GM19397 (cell line): ENCODE results near the gene CRNKL1.
A peak's percentile ranks its signal among the peaks of the same experiment; 100 is the strongest.

ENCODE experiments used
- ATAC-seq: cut with Tn5 transposase; IDR thresholded peaks from one replicate; pipeline ENCODE4 v1.9.1; 2021; ENCODE audit warnings: mild to moderate bottlenecking, moderate library complexity; ENCODE audit not compliant: unreplicated experiment

CRNKL1 gene

DNA sequence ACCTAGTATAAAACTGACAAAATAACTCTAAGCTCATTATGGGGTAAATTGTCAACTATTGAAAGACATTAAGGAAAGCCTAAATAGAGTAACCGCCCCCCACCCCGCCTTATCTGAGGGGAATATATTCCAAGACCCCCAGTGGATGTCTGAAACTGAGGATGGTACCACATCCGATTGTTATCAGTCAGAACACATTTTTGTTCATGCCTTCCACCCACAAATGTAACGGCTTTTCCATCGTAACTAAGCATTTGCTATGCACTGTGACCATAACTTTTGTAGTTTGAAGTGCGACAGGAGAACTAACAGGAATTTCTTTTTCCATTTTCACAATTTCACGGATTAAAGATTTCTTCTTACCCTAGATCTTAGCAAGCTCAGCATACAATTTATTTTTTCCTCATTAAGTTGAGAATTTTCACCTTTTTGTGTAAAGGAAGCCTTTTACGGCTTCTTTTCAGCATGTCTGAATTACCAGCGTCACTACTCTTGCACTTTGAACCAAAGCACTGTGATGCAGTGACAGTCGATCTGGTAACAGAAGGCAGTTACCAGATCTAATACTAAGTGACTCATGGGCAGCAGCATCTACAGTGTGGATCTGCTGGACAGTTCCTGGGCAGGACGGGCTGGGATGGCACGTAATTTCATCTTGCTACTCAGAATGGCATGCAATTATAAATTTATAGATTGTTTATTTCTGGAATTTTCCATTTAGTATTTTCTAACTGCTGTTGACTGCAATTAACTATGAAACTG is 11.9 kb upstream of the CRNKL1 start:
- no peak for ATAC-seq

DNA sequence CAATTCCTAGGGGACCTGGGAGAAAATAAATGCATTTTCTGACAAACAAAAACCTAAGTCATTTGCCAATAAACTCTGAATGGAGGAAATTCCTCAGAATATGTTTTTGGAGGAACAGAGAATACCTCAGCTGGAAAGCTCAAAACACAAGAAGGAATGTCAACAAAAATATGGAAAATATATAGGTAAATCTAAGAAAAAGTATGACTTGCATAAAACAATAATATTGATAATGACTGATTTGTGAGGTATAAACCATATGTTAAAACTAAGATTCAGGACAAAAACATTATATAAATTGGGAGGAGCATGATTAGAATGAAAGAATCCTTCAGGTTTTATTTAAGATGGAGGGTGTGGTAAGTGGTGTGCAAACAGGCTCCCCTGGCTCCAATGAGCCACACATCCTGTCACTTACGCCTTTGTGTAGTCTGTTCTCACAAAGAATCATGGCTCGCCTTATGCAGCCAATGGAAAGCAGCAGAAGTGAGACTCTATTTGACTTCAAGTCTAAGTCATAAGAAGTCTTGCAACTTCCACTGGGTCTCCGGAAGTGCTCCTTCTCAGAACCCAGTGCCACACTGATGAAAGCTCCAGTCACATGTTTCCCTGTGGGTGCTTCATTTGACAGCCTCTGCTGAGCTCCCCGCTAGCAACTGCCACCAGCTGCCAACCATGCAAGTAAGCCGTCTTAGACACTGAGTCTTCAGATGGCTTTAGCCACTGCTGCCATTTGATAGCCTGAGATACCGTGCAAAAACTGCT is 8.2 kb upstream of the CRNKL1 start:
- no peak for ATAC-seq

DNA sequence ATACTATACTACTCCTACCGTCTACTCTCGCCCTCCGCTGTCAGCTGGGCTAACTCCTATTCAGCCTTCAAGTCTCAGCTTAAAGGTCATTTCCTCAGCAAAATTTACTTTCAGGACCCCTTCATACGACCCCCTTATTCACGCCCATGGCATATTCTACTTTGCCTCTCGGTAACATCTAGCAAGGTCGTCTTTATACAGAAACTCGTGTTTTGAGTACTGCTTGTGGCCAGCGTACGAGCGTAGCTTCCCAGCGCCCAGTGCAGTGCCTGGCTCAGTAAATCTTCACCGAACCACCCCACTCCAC is 546 bp downstream of the CRNKL1 start:
- ATAC-seq: no peak

DNA sequence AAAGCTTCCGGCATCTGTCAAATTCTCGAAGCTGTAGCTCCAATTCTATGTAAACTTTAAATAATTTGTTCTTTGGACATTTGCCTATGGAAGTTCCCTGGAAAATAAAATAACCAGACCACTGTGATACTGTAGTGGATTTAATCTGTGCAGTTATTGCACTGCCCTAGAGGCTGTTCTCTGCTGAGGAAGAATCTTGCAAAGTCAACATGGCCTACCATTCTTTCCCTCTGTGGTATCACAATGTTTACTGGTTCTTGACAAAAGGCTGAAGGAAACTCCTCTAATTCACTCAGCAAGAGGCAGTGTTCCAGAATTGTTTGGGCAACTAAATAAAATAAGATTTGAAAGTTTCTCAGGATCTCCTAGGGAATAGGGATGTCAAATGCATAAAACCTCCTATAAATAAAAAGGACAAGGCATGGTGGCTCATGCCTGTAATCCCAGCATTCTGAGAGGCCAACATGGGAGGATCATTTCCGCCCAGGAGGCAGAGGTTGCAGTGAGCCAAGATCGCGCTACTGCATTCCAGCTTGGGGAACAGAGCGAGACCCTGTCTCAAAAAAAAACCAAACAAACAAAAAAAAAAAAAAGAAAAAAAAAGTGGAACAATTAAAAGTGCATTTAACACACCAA is 12.4 kb downstream of the CRNKL1 start:
- no peak for ATAC-seq

DNA sequence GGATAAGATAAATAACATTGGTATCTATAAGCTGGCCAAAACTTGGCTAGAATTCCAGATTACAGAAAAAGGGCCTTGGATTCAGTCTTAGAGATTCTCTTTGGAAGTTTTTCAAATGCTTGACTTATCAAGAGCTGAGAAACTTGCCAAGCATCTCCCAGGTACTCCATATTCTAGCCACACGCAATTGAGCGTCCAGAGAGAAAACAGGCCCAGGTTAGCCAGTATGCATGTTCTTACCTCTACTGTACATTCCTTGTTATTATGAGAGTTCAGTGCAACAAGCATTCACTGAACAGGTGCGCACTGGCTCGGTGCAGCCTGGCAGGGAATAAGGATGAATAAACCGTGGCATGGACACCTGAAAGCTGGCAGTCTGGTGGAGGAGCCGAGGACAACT is 13.7 kb downstream of the CRNKL1 start:
- no peak for ATAC-seq

DNA sequence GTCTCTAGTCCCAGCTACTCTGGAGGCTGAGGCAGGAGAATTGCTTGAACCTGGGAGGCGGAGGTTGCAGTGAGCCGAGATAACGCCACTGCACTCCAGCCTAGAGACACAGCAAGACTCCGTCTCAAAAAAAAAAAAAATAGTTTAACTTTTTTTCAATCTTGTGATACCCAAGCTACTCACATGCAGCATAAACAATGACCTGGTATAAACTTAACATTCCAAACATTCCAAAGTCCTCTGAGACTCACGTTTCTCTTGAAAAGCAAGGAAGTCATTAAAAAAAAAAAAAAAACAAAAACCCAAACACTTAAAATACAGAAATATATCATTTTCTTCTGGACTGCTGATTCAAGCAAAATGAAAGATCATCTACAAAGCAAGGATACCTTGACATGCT is 14.3 kb downstream of the CRNKL1 start:
- no peak for ATAC-seq

DNA sequence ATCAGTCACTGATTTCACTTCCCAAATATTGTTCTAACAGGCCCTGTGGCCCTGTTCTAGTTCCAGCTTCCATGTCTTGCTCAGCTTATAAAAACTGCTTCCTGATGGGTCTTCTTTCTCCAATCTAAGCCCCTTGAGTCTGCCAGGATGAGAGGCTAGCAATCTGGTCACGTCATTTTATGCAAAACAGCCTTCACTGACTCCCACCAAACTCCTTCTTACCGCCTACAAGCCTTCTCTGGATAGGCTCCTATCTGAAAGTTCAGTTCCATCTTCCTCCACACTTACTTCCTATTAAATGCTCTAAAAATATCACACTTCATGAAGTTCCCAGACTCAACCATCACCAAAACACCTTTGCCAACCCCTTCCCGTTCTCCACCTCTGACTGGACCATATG is 15.5 kb downstream of the CRNKL1 start:
- no peak for ATAC-seq

DNA sequence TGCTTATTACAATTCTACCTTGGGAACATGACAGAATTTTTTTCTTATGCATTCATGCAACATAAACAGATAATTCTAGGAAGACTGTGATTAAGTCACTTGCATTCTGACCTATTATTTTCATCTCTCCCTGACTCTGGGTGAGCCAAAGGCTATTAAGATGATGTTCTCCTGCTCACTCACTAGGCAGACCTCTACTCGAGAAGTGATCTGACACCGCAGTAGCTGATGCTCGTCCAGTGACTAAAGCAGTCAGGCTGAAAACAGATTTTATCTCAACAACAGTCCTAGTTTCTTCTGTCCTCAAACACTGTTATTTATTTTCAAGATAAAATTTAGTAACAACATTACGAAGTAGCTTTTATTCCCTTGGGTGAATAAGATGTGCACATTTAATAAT is 17.8 kb downstream of the CRNKL1 start:
- ATAC-seq: no peak

DNA sequence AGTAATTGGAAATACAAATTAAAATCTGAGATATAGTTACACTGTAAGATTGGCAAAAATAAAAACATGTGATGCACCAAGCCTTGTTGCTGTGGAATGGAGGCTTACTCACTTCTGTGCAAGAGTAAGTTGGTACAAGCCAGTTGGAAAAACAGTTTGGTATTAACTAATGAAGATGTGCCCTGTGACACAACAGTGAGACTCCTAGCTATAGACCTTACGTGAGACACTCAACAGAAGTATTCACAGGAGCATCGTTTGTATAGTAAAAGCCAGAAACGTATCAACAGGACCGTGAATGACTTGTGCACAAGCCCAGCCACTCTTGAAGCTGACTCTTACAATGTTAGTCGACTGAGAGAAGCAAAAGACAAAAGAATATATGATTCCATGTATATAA is 20.5 kb downstream of the CRNKL1 start:
- ATAC-seq: no peak

DNA sequence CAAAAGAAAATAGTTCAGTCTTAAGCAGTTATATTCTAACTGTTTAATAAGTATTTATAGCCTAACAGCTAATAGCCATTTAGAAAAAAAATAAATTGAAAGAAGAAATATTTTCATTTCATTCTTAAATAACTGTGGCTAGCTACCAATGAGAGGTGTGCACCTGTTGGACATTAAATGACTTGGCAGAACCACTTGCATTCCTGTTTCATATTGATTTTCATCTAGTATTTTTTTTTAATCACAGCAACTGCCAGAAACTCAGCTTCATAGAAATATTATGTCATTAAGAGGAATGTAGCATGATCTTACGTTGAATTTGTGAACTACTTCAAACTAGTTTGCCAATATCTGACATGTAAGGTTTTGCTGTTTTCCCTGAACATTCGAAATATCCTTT is 25.0 kb downstream of the CRNKL1 start:
- ATAC-seq: no peak

DNA sequence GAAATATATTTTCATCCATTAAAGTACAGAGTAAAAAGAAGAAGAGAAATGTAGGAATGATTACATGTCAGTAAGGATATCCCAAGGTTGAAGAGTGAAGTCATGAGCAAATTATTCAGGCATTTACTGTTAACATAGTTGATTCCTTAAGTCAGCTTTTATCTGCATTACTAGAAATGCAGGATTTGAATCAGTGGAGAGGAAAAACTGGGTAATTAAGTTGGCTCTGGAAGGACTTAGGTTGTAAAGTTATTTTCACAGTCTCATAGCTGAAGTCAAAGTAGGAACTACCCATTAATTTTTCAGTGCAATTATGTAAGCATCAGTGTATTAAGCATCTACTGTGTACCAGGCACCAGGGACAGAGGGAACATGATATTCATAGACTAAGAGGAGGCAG is 27.3 kb downstream of the CRNKL1 start:
- no peak for ATAC-seq

DNA sequence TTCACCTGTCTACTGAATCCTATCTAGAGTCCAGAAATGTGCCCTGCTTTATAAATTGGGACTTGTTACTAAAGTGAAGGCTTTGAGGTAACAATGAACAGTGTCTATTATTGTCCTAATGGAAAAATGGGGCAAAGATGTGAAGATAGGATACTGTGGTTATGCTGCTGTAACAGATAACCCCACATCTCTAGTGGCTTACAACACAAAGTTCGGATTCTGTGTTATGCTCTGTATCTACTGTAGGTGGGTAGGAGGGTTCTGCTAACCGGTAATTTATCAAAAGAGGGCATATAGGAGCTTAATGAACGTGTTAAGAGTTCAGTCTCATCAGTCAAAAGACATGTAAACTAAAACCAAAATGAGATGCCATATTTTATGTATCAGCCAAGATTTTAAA is 28.9 kb downstream of the CRNKL1 start:
- ATAC-seq: no peak

DNA sequence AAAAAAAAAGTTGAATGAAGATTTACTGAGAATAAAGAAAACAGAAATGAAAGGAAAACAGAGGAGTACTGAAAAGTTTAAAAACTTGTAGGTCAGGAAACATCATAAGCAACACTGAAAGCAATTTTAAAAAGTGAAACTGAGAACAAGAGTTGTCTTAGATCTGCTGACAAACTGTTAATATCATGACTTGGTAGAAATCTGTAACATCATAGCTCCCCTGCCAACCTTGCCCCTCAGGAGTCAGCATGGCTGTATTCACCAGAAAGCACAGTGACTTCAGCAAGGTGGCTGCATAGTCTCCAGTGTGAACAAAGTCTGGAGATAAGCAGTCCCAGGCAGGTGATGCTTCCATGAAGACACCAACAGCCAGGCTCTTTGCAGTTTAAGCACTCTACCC is 29.8 kb downstream of the CRNKL1 start:
- peak; percentile 53 for ATAC-seq

DNA sequence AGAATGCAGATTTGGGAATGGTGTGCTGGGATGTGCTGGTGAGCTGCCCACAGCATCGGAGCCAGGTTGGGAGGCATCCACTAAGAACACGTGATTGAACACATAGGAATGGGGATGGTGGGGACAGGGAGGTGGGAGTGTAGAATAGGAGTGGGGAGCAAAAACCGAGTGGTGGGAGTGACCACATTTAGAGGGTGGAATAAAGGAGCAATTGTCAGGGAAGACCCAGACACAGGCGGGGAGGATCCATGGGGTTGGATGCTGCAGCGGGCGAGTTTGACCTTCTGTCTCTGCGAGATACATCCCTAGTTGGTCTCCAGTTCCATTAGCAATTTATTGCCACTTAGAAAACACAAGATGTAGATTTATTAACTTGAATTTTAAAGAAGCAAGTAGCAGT is 30.4 kb downstream of the CRNKL1 start:
- no peak for ATAC-seq

DNA sequence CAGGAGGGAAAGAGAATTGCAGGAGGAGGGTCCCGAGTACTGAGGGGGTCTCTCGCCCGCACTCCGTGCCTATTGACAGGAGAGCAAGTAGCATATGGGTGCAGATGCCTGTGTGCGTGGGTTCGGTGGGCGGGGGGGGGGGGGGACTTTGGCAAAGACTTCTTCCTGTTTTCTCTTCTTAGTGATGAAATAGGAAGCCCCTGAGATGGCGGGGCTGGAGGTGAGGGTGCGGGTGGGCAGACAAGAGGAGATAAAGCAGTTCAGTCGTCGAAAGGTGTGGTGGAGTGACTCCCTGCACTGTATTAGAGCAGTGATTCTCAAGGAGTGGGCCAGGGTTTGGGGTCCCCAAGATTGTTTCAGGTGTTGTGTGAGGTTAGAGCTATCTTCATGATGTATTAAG is 31.4 kb downstream of the CRNKL1 start:
- ATAC-seq: no peak

DNA sequence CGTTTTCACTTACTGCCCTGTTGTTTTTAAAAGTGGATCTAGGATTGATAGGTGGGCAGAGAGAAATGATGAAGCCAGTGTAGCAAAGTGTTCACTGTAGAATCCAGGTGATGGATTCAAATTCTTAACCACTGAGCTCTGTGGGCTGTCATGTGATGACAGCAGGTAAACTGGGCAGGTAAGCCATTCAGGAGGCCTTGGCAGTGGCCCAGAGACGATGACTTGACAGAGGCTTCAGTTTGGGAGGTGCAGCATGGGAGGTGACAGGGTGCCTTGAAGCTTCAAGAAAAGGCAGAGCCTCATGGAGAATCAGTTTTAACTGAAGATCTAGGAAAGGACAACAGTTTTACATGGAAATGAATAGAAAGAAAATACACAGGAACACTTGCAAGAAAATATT is 33.1 kb downstream of the CRNKL1 start:
- ATAC-seq: no peak

DNA sequence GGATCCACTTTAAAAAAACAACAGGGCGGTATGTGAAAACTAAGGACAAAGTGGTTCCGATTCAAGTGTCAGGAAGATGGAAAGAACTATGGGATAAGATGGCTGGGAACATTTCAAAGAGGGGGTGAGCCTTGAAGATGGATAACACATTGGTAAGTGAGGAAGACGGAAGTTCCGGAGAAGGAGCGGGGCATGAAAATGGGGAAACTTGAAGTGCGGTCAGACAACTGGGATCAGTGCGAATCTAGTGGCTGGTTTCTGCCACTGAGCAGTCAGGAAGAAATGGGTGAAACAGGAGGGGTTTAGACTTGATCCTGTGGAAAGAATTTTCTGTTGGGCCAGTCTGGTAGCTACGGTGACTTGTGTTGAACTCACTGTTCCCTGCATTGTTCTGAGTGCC is 33.9 kb downstream of the CRNKL1 start:
- no peak for ATAC-seq

DNA sequence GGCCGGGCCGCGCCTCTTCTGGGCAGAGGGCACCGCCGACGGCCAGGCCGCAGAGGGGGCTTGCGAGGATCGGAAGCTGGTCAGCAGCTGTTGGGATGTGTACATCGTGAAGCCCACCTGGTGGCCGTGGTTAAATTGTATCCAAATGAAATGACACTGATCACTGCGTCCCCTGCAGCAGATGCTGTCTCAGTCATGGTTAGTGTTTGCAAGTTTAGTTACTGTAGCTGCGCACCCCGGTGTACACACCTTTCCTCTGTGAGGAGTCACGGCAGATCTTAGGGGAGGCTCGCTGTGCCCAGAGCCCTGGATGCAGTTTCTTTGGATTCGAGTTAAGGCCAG is 34.5 kb downstream of the CRNKL1 start:
- ATAC-seq: peak; percentile 6

DNA sequence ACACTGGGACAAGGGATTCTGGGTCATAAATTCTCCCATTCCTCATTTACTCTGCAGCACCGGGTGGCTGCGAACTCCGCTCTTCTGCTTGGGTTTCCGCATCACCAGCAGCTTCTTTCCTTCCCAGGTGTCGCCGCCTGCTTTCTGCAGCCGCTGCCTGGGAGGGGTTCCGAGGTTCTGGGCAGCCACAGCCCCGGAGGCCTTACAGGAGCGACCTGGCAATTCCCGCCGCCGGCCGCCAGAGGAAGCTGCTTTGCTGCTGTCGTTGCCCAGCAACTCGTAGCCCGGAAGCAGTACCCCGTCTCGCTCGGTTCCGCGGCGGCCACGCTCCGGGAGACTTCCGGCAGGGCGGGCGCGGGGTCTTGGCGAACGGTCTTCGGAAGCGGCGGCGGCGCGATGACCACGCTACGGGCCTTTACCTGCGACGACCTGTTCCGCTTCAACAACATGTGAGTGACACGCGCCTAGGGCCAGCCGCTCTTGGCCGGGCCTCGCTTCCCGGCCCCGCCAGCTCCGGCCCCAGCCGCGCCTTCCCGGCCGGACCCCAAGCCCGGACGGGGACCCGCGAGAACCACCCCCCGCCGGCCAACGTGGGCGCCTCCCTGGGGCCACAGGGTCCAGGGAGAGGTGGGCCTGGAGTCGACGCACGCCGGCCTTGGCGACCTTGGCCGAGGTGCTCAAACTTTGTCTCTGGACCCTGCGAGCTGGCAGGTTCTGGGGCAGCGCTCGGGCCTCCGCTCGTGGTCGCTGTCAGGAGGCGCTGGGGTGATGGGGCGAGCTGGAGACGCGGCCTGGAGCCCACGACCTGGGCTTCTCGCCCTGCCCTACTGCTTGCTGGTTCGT is 35.0 kb downstream of the CRNKL1 start, which contains the start of gene NAA20:
NAA20 (plus strand) TSS at position 362 of the 843 bp plus-strand sequence; CDS start at position 397, 35 bp downstream.
- ATAC-seq: peak; percentile 98

DNA sequence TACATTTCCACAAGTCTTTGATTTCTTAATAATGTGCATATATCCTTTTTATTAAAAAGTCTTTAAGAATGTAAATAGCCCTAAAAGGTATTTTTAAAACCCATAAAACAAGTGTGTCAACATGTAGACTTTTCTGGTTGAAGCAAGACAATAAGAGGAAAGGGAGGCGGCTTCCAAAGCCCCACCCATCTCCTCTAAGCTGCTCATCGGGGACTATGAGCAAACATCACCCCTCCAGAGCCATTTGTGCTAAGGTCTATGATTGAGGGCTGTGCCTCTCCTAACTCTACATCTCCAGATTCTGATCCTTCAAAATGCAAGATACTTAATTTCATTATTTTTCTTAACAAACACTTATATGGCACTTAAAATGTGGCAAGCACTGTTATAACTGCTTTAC is 37.6 kb downstream of the CRNKL1 start:
- ATAC-seq: no peak

DNA sequence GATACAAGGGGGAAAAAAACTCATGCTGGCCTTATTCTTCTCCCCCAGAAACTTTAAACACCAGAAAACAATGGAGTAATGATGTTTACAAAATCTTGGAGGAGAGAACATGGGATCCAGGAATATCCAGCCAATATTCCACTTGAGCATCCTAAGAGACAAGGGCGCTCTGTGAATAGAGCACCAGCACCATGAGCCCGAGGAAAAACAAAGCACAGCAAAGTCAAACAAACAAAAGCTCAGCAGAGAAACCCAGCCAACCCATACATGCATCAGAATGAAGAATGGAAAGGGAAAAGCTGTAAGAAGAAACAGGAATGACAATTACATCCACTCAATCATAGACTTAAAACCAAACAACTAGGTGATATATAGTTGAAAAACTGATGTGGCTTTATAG is 39.7 kb downstream of the CRNKL1 start:
- ATAC-seq: no peak
